HAP-1 (cell line): ENCODE data around the gene PRKD1.

ENCODE experiments used
- DNase-seq, 2 experiments: peaks; one replicate each; pipeline ENCODE4 v3.0.0-alpha.2; 2016 to 2020; ENCODE audit warnings: low spot score in 2 of 2
- H3K27me3 ChIP-seq: fragments of 250-450 bp; sonication (Bioruptor Pico); 2 replicates; pipeline ENCODE4 v1.5.1; 2020; ENCODE audit warnings: low read depth, mild to moderate bottlenecking, moderate library complexity
- H3K36me3 ChIP-seq: fragments of 250-450 bp; sonication (Bioruptor Pico); replicated peaks from 2 replicates; pipeline ENCODE4 v1.5.1; 2020; ENCODE audit warnings: mild to moderate bottlenecking
- H3K4me1 ChIP-seq: fragments of 250-450 bp; sonication (Bioruptor Pico); 2 replicates; pipeline ENCODE4 v1.5.1; 2020; ENCODE audit warnings: mild to moderate bottlenecking
- H3K4me3 ChIP-seq: fragments of 250-450 bp; sonication (Bioruptor Pico); 2 replicates; pipeline ENCODE4 v1.5.1; 2020; ENCODE audit warnings: mild to moderate bottlenecking, moderate library complexity
- H3K9me3 ChIP-seq: fragments of 250-450 bp; sonication (Bioruptor Pico); 2 replicates; pipeline ENCODE4 v1.5.1; 2020; ENCODE audit warnings: mild to moderate bottlenecking, moderate library complexity
- in situ Hi-C: fragments of 300-500 bp; cut with MboI; formaldehyde crosslinking; loops from 3 replicates; pipeline ENCODE4 v1.14.3; 2020; ENCODE audit warnings: low sequenced_read_pairs, inconsistent platforms, mixed read lengths

PRKD1 gene

GRCh38 chr14:29587046-29587445, 340.6 kb downstream of the PRKD1 start:
- in situ Hi-C loops = no loop called here
- no peaks in the 10 kb centered on the region for H3K36me3 ChIP-seq
- no peak overlapping the region for H3K4me3 ChIP-seq
- H3K27me3 ChIP-seq = no peaks in the 10 kb centered on the region
- H3K9me3 ChIP-seq = no peaks in the 10 kb centered on the region
- no peaks in the 10 kb centered on the region; the same call in 1 of the 2 replicates for H3K4me1 ChIP-seq
- no peak for DNase-seq

- no peaks in the 10 kb centered on the region; the same call in 1 of the 2 replicates for H3K4me1 ChIP-seq
- H3K27me3 ChIP-seq = no peaks in the 10 kb centered on the region
- in situ Hi-C loops = no loop called here
- no peak overlapping the region for H3K4me3 ChIP-seq
- H3K36me3 ChIP-seq = no peaks in the 10 kb centered on the region
- DNase-seq = no peak
- H3K9me3 ChIP-seq = no peaks in the 10 kb centered on the region
These were observed 342.7 kb downstream of the PRKD1 start for GRCh38 chr14:29584992-29585391.

- no peaks in the 10 kb centered on the region for H3K27me3 ChIP-seq
- in situ Hi-C loops = no loop called here
- no peaks in the 10 kb centered on the region for H3K36me3 ChIP-seq
- no peak for DNase-seq
- no peaks in the 10 kb centered on the region for H3K9me3 ChIP-seq
- no peaks in the 10 kb centered on the region; the same call in 1 of the 2 replicates for H3K4me1 ChIP-seq
- H3K4me3 ChIP-seq = no peak overlapping the region
These were observed 346.9 kb downstream of the PRKD1 start for GRCh38 chr14:29580763-29581162.

GRCh38 chr14:29579838-29580237, 347.8 kb downstream of the PRKD1 start:
- Histone ChIP-seq H3K4me3 (no peak overlapping the region), H3K36me3 (no peaks in the 10 kb centered on the region), H3K9me3 (no peaks in the 10 kb centered on the region), H3K4me1 (no peaks in the 10 kb centered on the region; the same call in 1 of the 2 replicates), H3K27me3 (no peaks in the 10 kb centered on the region)
- in situ Hi-C loops = no loop called here
- no peak for DNase-seq

- H3K4me1 ChIP-seq = no peaks in the 10 kb centered on the region
- no peaks in the 10 kb centered on the region for H3K36me3 ChIP-seq
- DNase-seq = no peak
- H3K27me3 ChIP-seq = no peaks in the 10 kb centered on the region
- no peaks in the 10 kb centered on the region for H3K9me3 ChIP-seq
- in situ Hi-C loops = no loop called here
- no peak overlapping the region for H3K4me3 ChIP-seq
These were observed 350.7 kb downstream of the PRKD1 start for GRCh38 chr14:29576927-29577326.

GRCh38 chr14:29569194-29569593, 358.5 kb downstream of the PRKD1 start:
- no peak for DNase-seq
- no peaks in the 10 kb centered on the region for H3K27me3 ChIP-seq
- in situ Hi-C loops = no loop called here
- no peak overlapping the region for H3K4me3 ChIP-seq
- no peaks in the 10 kb centered on the region for H3K36me3 ChIP-seq
- H3K9me3 ChIP-seq = peaks cover 6% of the 10 kb centered on the region; the same call in 1 of the 2 replicates
- H3K4me1 ChIP-seq = no peaks in the 10 kb centered on the region

GRCh38 chr14:29566194-29566593, 361.5 kb downstream of the PRKD1 start:
- in situ Hi-C loops = no loop called here
- Histone ChIP-seq H3K36me3 (no peaks in the 10 kb centered on the region), H3K27me3 (no peaks in the 10 kb centered on the region), H3K4me1 (no peaks in the 10 kb centered on the region), H3K4me3 (no peak overlapping the region), H3K9me3 (peaks cover 6% of the 10 kb centered on the region; the same call in 1 of the 2 replicates)
- no peak for DNase-seq

GRCh38 chr14:29558516-29558915, 369.1 kb downstream of the PRKD1 start:
- Histone ChIP-seq H3K27me3 (no peaks in the 10 kb centered on the region), H3K4me1 (no peaks in the 10 kb centered on the region), H3K4me3 (no peak overlapping the region), H3K36me3 (no peaks in the 10 kb centered on the region), H3K9me3 (no peaks in the 10 kb centered on the region)
- no peak for DNase-seq
- in situ Hi-C loops = loop anchor here (10.0 kb wide), 1 partner anchor 446 kb away; no protein-coding TSS in a partner anchor

- in situ Hi-C loops = loop anchor here (10.0 kb wide), 1 partner anchor 450 kb away; no protein-coding TSS in a partner anchor
- H3K4me1 ChIP-seq = no peaks in the 10 kb centered on the region
- H3K9me3 ChIP-seq = no peaks in the 10 kb centered on the region
- no peak for DNase-seq
- H3K27me3 ChIP-seq = no peaks in the 10 kb centered on the region
- H3K4me3 ChIP-seq = no peak overlapping the region
- no peaks in the 10 kb centered on the region for H3K36me3 ChIP-seq
These were observed 373.3 kb downstream of the PRKD1 start for GRCh38 chr14:29554335-29554734.

GRCh38 chr14:29553427-29553826, 374.2 kb downstream of the PRKD1 start:
- in situ Hi-C loops = loop anchor here (10.0 kb wide), 1 partner anchor 451 kb away; no protein-coding TSS in a partner anchor
- DNase-seq = no peak
- no peaks in the 10 kb centered on the region for H3K36me3 ChIP-seq
- no peaks in the 10 kb centered on the region for H3K9me3 ChIP-seq
- no peaks in the 10 kb centered on the region for H3K27me3 ChIP-seq
- H3K4me3 ChIP-seq = no peak overlapping the region
- H3K4me1 ChIP-seq = no peaks in the 10 kb centered on the region

GRCh38 chr14:29548948-29549370, 378.7 kb downstream of the PRKD1 start:
- in situ Hi-C loops = loop anchor here (25.0 kb wide), 1 partner anchor 663 kb away; no protein-coding TSS in a partner anchor
- peak; percentile 8 to 63 for DNase-seq
- Histone ChIP-seq H3K4me3 (no peak overlapping the region), H3K9me3 (no peaks in the 10 kb centered on the region), H3K27me3 (no peaks in the 10 kb centered on the region; the same call in 1 of the 2 replicates), H3K36me3 (no peaks in the 10 kb centered on the region), H3K4me1 (no peaks in the 10 kb centered on the region)

GRCh38 chr14:29545714-29546113, 381.9 kb downstream of the PRKD1 start:
- Histone ChIP-seq H3K36me3 (no peaks in the 10 kb centered on the region), H3K27me3 (no peaks in the 10 kb centered on the region; the same call in 1 of the 2 replicates), H3K4me1 (no peaks in the 10 kb centered on the region), H3K4me3 (no peak overlapping the region), H3K9me3 (no peaks in the 10 kb centered on the region)
- no peak for DNase-seq
- in situ Hi-C loops = loop anchor here (25.0 kb wide), 1 partner anchor 667 kb away; no protein-coding TSS in a partner anchor

- in situ Hi-C loops = loop anchor here (10.0 to 25.0 kb wide), 2 partner anchors 675 to 782 kb away; no protein-coding TSS in a partner anchor
- no peaks in the 10 kb centered on the region for H3K4me1 ChIP-seq
- H3K27me3 ChIP-seq = no peaks in the 10 kb centered on the region; the same call in 1 of the 2 replicates
- H3K4me3 ChIP-seq = no peak overlapping the region
- peak in 1 of 2 experiments; percentile 30 for DNase-seq
- H3K9me3 ChIP-seq = no peaks in the 10 kb centered on the region
- H3K36me3 ChIP-seq = no peaks in the 10 kb centered on the region
These were observed 390.6 kb downstream of the PRKD1 start for GRCh38 chr14:29536886-29537511.

- H3K4me3 ChIP-seq = no peak overlapping the region
- peak; percentile 11 to 25 for DNase-seq
- H3K27me3 ChIP-seq = peaks cover 8% of the 10 kb centered on the region; the same call in 1 of the 2 replicates
- in situ Hi-C loops = loop anchor here (25.0 kb wide), 1 partner anchor 683 kb away; no protein-coding TSS in a partner anchor
- no peaks in the 10 kb centered on the region; the same call in 1 of the 2 replicates for H3K4me1 ChIP-seq
- H3K9me3 ChIP-seq = no peaks in the 10 kb centered on the region
- H3K36me3 ChIP-seq = no peaks in the 10 kb centered on the region
These were observed 398.2 kb downstream of the PRKD1 start for GRCh38 chr14:29529418-29529817.
